Activated CD8-positive, alpha-beta memory T cell treated with anti-CD3 and anti-CD28 coated beads for 4 hours (primary cell): ENCODE results near the gene OSBPL2.

Experiments used
- DNase-seq, 2 donors: peaks; one replicate each; pipeline ENCODE4 v3.0.0-alpha.2; 2020; ENCODE audit warnings: low read depth in 2 of 2

OSBPL2 gene

DNA sequence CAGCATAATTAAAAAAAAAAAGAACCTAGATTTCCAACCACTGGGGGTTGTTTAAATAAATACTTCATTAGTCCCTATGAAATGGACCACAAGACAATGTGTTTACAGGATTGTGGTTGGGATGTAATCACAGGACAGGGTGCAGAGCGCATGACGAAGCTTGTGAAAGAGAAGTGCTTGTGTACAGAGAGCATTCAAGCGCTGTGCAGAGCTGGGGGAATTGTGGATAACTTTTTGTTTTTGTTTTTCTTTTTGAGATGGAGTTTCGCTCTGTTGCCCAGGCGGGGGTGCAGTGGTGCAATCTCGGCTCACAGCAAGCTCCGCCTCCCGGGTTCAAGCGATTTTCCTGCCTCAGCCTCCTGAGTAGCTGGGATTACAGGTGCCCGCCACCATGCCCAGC, 106.5 kb downstream of the OSBPL2 start:
- no peak for DNase-seq
